ENCODE measurements around the gene NKRF.

The NKRF gene

DNA sequence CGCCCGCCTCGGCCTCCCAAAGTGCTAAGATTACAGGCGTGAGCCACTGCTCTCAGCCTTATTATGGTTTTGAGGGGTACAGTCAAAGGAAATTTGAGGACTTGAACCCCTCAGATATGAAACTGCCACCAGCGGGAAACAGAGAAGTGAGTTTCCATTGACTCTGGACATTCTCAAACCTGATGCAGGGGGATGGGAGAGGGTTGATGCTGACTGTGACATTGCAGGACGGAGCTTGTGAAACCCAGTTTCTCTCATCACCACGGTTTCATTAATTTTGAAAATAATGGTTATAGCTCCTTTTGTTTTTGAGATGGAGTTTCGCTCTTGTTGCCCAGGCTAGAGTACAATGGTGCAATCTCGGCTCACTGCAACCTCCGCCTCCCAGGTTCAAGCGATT is 18.2 kb upstream of the NKRF start:
- Histone ChIP-seq H3K36me3 (ENCODE audit: insufficient read depth, low read length) (no peaks in the 10 kb centered on the region), H3K9ac (ENCODE audit: insufficient read length) (no peak overlapping the region), H3K27ac (no peak overlapping the region), H3K4me3 (no peak overlapping the region), H3K9me3 (ENCODE audit: low read depth, low read length) (no peaks in the 10 kb centered on the region)
- DNase-seq (ENCODE audit: low read depth, low spot score), result no peak
- TF ChIP-seq FOXP2 (optimal IDR thresholded peaks at IDR 0.05; ENCODE audit: control extremely low read depth, extremely low read length, insufficient read depth) (no peak), POLR2AphosphoS5 (IDR thresholded peaks at IDR 0.05; ENCODE audit: borderline replicate concordance, low read depth, low read length) (no peak), EZH2 (IDR thresholded peaks at IDR 0.05) (no peak)

DNA sequence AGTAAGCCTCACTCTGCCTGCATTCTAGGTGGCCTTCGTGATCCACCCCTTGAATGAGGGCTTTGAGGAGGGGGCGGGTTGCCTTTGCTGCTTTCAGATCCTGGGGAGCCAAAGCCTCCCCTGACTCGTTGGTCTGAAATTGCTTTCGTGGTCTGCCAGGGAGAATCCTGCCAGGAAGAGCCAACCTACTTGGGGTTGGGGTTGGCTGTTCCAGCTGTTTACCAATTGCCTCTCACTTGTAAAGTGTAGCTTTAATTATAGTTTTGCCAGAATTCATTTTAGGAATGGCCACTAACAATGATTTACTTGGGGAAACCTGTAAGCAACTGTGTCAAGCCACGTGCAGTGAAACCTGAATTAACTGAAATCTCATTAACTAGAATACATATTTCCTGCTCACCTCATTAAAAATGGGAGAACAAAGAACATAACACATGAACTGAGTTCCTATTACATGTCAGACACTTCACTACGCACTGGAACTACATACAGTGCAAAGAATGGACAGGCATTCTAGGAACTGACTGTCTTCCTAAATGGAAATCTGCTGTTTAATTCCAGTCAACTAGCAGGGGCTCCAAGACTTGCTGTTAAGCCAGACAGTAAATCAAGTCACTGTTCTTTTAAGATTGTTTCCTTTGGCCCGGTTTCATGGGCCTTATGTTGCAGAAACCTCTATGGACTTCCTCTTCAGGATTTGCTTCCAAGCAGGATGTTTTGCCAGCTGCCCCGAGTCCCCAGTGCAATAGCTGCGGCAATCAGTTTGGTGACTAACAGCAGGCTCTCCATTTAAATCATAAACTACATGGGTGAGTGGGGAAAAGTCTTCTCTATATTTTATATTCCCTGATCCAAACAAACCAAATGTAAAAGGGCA is 16.4 kb upstream of the NKRF start:
- Histone ChIP-seq H3K9me3 (ENCODE audit: low read depth, low read length) (no peaks in the 10 kb centered on the region), H3K36me3 (ENCODE audit: insufficient read depth, low read length) (no peaks in the 10 kb centered on the region), H3K9ac (ENCODE audit: insufficient read length) (no peak overlapping the region), H3K27ac (no peak overlapping the region), H3K4me3 (no peak overlapping the region)
- no peak for TF ChIP-seq EZH2 (IDR thresholded peaks at IDR 0.05)
- no peak for TF ChIP-seq POLR2AphosphoS5 (IDR thresholded peaks at IDR 0.05; ENCODE audit: borderline replicate concordance, low read depth, low read length)
- TF ChIP-seq FOXP2 (optimal IDR thresholded peaks at IDR 0.05; ENCODE audit: control extremely low read depth, extremely low read length, insufficient read depth), result no peak
- DNase-seq (ENCODE audit: low read depth, low spot score), result no peak

DNA sequence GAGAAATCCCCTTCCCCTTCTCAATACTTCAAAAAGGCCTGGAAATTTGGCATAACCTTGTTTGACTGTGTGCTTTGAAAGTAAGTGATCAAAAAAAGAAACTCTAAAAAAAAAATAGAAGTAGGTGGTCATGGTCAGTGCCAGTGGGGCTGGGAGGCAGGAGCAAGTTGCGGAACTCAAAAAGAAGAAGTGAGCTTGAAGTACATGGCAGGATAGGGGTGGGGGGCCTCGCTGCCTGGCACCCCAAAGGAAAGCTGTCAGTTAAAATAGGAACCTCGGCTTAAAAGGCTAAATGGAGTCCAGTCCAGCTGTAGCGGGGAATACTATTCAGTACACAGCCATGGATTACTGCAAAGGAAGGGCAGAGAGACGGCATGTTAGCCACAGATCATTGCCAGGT is 12.2 kb upstream of the NKRF start:
- Histone ChIP-seq H3K36me3 (ENCODE audit: insufficient read depth, low read length) (no peaks in the 10 kb centered on the region), H3K9me3 (ENCODE audit: low read depth, low read length) (no peaks in the 10 kb centered on the region), H3K27ac (no peak overlapping the region), H3K9ac (ENCODE audit: insufficient read length) (no peak overlapping the region), H3K4me3 (no peak overlapping the region)
- no peak for TF ChIP-seq EZH2 (IDR thresholded peaks at IDR 0.05)
- no peak for TF ChIP-seq FOXP2 (optimal IDR thresholded peaks at IDR 0.05; ENCODE audit: control extremely low read depth, extremely low read length, insufficient read depth)
- TF ChIP-seq POLR2AphosphoS5 (IDR thresholded peaks at IDR 0.05; ENCODE audit: borderline replicate concordance, low read depth, low read length), result no peak
- no peak for DNase-seq (ENCODE audit: low read depth, low spot score)

DNA sequence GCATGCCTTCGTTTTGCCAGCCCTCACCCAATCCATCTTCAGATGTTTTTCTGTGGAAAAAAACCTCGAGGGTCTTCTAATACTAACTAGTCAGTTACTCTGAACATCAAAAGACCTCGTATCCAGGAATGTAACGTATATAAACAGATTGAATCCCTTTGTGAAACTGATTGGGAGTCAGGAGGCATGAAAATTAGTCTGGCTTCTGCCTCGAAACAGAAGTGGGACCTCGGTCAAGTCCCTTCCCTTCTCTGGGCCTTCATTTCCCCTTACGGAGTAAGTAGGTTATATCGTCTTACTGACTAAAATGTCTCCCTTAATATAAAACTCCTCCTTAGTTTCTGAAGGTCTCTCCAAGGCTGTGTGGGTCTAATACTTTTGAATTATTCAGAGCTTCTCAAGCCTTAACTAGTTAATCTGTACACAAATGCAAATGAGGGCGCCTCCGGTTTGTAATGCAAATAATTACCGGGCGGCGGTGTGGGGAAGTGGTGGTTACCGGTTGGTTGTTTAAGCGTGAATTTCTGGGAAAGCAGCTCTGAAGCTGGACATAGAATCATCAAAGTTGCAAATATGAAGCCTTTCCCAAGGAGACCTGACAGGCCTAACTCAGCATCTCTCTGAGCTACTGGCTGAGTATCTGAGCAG is 11.4 kb upstream of the NKRF start:
- Histone ChIP-seq H3K36me3 (ENCODE audit: insufficient read depth, low read length) (no peaks in the 10 kb centered on the region), H3K9ac (ENCODE audit: insufficient read length) (no peak overlapping the region), H3K27ac (peak overlapping the region; percentile 26; the same call in 1 of the 2 replicates), H3K9me3 (ENCODE audit: low read depth, low read length) (no peaks in the 10 kb centered on the region), H3K4me3 (no peak overlapping the region)
- TF ChIP-seq FOXP2 (optimal IDR thresholded peaks at IDR 0.05; ENCODE audit: control extremely low read depth, extremely low read length, insufficient read depth) (no peak), EZH2 (IDR thresholded peaks at IDR 0.05) (no peak), POLR2AphosphoS5 (IDR thresholded peaks at IDR 0.05; ENCODE audit: borderline replicate concordance, low read depth, low read length) (no peak)
- peak; percentile 10 for DNase-seq (ENCODE audit: low read depth, low spot score)

DNA sequence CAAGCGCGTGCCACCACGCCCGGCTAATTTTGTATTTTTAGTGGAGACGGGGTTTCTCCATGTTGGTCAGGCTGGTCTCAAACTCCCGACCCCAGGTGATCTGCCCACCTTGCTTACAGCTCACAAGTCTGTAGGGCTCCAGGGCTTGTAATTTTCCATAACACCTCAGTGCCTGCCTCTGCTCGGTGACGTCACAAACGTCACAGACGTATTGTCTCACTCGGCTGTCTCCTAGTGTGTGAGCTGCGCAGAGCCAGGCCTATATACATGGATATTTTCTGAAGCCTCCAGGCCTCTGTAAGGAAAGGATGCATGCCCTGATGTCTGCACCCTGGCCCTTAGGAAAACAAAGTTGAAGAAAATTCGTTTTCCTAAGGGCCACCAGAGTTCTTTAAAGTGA is 8.6 kb upstream of the NKRF start:
- DNase-seq (ENCODE audit: low read depth, low spot score), result no peak
- Histone ChIP-seq H3K36me3 (ENCODE audit: insufficient read depth, low read length) (no peaks in the 10 kb centered on the region), H3K9me3 (ENCODE audit: low read depth, low read length) (no peaks in the 10 kb centered on the region), H3K9ac (ENCODE audit: insufficient read length) (no peak overlapping the region), H3K4me3 (no peak overlapping the region), H3K27ac (no peak overlapping the region)
- TF ChIP-seq EZH2 (IDR thresholded peaks at IDR 0.05) (no peak), FOXP2 (optimal IDR thresholded peaks at IDR 0.05; ENCODE audit: control extremely low read depth, extremely low read length, insufficient read depth) (no peak), POLR2AphosphoS5 (IDR thresholded peaks at IDR 0.05; ENCODE audit: borderline replicate concordance, low read depth, low read length) (no peak)

DNA sequence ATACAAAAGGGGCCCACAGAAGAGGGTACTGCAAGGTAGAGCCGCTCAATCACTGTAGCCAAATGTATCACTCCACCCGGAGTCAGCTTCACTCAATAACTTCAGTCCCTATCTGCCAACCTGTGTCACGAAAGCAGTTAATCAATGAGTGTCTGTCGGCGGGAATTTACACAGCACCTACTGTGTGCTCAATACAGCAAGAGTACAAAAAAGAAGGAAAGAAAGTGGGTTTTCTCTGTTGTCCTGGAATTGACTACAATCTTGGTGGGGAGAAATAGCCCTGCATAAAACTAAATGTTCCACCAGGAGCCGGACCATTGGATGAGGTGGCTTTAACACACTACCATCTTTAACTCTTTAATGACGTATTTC is 780 bp upstream of the NKRF start:
- Histone ChIP-seq H3K4me3 (peak overlapping the region; percentile 86), H3K9me3 (ENCODE audit: low read depth, low read length) (no peaks in the 10 kb centered on the region), H3K36me3 (ENCODE audit: insufficient read depth, low read length) (peaks cover 6% of the 10 kb centered on the region; the same call in 1 of the 2 replicates), H3K9ac (ENCODE audit: insufficient read length) (peak overlapping the region; percentile 73), H3K27ac (no peak overlapping the region)
- DNase-seq (ENCODE audit: low read depth, low spot score), result no peak
- no peak for TF ChIP-seq EZH2 (IDR thresholded peaks at IDR 0.05)
- TF ChIP-seq POLR2AphosphoS5 (IDR thresholded peaks at IDR 0.05; ENCODE audit: borderline replicate concordance, low read depth, low read length), result no peak
- no peak for TF ChIP-seq FOXP2 (optimal IDR thresholded peaks at IDR 0.05; ENCODE audit: control extremely low read depth, extremely low read length, insufficient read depth)

DNA sequence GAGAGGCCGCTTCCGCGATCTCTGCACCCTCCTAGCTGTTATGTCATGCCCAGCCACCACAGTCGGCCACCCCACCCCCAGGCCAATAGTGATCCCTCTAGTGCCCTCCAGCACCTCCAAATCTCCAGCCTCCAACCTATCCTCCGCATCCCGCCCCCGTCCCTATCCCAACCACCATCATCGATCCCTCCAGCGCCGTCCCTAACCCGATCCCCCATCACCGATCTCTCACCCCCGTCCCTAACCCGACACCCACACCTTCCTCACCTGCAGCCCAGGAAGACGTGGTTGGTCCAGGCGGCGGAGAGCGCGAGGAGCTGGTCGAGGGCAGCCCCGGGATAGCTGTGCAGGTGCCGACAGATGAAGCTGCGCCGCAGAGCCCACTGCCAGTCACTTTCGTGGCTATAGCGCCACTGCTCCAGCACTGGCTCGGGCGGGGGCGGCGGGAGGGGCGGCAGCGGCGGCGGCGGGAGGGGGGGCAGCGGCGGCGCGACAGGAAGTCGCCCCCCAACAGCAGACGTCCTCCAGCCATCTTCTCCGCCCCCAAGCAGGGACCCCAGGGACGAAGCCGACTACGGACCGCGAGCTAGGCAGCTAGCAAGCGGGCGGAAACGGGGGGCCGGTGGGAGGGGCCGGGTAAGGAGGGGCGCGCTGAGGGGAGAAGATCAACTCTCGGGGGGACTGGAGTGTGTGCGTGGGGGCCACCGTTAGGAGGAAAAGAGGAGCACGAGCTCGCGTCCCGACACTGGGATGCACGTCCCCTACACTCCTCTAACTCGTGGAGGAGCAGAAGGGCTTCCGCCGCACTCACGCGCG is 552 bp downstream of the NKRF start:
- no peak for DNase-seq (ENCODE audit: low read depth, low spot score)
- Histone ChIP-seq H3K9me3 (ENCODE audit: low read depth, low read length) (no peaks in the 10 kb centered on the region), H3K36me3 (ENCODE audit: insufficient read depth, low read length) (peaks cover 9% of the 10 kb centered on the region; the same call in 1 of the 2 replicates), H3K4me3 (peak overlapping the region; percentile 86), H3K27ac (no peak overlapping the region; the same call in 1 of the 2 replicates), H3K9ac (ENCODE audit: insufficient read length) (peak overlapping the region; percentile 91)
- TF ChIP-seq POLR2AphosphoS5 (IDR thresholded peaks at IDR 0.05; ENCODE audit: borderline replicate concordance, low read depth, low read length) (no peak), FOXP2 (optimal IDR thresholded peaks at IDR 0.05; ENCODE audit: control extremely low read depth, extremely low read length, insufficient read depth) (no peak)
